Ishikawa (cell line): ENCODE results near the gene EMC10.

Source experiments
- CEBPB ChIP-seq: IDR thresholded peaks from 2 replicates; pipeline ENCODE4 v1.6.1; 2012
- CREB1 ChIP-seq: IDR thresholded peaks from 2 replicates; pipeline ENCODE4 v1.6.1; 2012; ENCODE audit warnings: low read depth
- EGR1 ChIP-seq: IDR thresholded peaks from 2 replicates; pipeline ENCODE4 v1.6.1; 2012
- EP300 ChIP-seq: IDR thresholded peaks from 2 replicates; pipeline ENCODE4 v1.6.1; 2012; ENCODE audit warnings: borderline replicate concordance
- FOXM1 ChIP-seq: IDR thresholded peaks from 2 replicates; pipeline ENCODE4 v1.6.1; 2012; ENCODE audit warnings: low read depth, borderline replicate concordance
- NFIC ChIP-seq: IDR thresholded peaks from 2 replicates; pipeline ENCODE4 v1.6.1; 2012
- RAD21 ChIP-seq: IDR thresholded peaks from 2 replicates; pipeline ENCODE4 v1.6.1; 2012; ENCODE audit warnings: low read depth
- TAF1 ChIP-seq: IDR thresholded peaks from 2 replicates; pipeline ENCODE4 v1.6.1; 2012; ENCODE audit warnings: low read depth, mild to moderate bottlenecking
- TCF12 ChIP-seq: IDR thresholded peaks from 2 replicates; pipeline ENCODE4 v1.6.1; 2012; ENCODE audit warnings: low read depth
- TEAD4 ChIP-seq: IDR thresholded peaks from 2 replicates; pipeline ENCODE4 v1.6.1; 2012
- USF1 ChIP-seq: IDR thresholded peaks from 2 replicates; pipeline ENCODE4 v1.6.1; 2012
- YY1 ChIP-seq: IDR thresholded peaks from 2 replicates; pipeline ENCODE4 v1.6.1; 2012; ENCODE audit warnings: low read depth
- ZBTB7A ChIP-seq: IDR thresholded peaks from 2 replicates; pipeline ENCODE4 v1.6.1; 2012; ENCODE audit warnings: low read depth
- TF ChIP-seq, protein P1 (sequence below): IDR thresholded peaks from 2 replicates; pipeline ENCODE4 v1.6.1; 2012
- TF ChIP-seq, protein P2 (sequence below): IDR thresholded peaks from 2 replicates; pipeline ENCODE4 v1.6.1; 2012; ENCODE audit warnings: low read depth, mild to moderate bottlenecking

EMC10 gene

DNA sequence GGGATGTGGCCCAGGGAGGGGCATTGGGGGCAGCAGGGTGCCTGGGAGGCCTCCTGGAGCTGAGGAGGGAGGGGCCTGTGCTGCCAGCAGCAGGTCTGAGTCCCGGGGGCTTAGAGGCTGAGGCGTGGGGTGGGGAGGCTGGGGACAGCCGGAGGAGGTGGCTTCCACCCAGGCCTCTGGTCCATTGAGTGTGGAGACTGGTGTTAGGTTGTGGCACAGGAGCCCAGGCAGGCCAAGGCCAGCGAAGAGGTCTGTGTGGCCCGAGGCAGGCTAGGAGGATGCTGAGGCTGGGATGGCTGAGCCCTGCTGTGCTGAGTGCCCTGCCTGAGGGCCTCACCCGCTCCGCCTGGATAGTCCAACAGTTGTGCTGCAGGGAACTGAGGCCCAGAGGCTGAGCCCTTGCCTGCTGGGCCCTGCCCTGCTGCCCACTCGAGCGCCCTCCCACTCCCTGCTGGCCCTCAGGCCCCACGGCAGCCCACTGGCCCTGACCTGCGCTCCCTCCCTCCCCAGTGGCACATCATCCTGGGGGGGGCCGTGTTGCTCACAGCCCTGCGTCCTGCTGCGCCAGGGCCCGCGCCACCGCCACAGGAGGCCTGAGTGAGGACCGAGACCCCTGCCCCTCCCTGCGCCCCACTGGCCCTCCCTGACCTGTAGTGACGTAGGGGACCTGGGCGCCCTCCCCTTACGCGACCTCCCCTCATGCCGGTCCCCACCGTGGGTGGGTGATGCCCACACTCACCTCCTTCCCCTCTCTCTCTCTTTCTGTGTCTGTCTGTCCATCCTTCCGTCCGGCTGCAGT is 5.2 kb downstream of the EMC10 start:
- TF ChIP-seq CEBPB (no peak), TCF12 (no peak), USF1 (no peak), RAD21 (no peak), CREB1 (no peak), NFIC (no peak), EP300 (no peak), FOXM1 (no peak), TEAD4 (no peak)

DNA sequence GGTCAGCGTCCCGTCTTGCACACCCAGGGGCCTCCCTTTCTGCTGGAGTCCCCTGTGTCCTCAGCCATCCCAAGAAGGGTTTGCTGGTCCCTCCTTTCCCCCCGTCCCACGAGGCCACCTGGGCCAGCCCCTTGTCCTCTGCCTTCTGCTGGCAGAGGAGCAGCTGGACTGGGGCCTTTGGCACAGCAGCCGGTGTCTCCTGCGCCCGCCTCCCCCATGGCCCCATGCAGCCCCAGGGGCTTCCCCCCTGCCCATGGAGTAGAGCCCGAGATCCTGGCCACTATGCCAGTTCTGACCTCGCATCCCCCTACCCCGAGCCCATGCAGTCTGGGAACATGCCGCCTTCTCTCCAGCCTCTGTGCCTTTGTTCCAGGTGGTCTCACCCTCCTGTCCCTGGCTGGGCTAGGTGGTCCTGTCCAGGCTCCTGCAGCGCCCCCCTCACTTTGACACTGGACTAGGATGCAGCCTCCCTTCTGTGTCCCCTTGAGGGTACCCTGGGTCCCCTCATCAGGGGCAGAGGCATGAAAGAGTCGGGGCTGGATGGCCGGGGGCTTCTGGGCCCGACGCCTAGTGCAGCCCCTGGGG is 6.1 kb downstream of the EMC10 start:
- TF ChIP-seq NFIC (no peak), ZBTB7A (no peak), EGR1 (no peak), USF1 (no peak), EP300 (no peak), TCF12 (no peak), RAD21 (no peak), FOXM1 (no peak), TEAD4 (no peak), YY1 (no peak), TAF1 (no peak), CEBPB (no peak)
- TF ChIP-seq, protein P1, sequence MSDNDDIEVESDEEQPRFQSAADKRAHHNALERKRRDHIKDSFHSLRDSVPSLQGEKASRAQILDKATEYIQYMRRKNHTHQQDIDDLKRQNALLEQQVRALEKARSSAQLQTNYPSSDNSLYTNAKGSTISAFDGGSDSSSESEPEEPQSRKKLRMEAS: no peak
- TF ChIP-seq, protein P2, sequence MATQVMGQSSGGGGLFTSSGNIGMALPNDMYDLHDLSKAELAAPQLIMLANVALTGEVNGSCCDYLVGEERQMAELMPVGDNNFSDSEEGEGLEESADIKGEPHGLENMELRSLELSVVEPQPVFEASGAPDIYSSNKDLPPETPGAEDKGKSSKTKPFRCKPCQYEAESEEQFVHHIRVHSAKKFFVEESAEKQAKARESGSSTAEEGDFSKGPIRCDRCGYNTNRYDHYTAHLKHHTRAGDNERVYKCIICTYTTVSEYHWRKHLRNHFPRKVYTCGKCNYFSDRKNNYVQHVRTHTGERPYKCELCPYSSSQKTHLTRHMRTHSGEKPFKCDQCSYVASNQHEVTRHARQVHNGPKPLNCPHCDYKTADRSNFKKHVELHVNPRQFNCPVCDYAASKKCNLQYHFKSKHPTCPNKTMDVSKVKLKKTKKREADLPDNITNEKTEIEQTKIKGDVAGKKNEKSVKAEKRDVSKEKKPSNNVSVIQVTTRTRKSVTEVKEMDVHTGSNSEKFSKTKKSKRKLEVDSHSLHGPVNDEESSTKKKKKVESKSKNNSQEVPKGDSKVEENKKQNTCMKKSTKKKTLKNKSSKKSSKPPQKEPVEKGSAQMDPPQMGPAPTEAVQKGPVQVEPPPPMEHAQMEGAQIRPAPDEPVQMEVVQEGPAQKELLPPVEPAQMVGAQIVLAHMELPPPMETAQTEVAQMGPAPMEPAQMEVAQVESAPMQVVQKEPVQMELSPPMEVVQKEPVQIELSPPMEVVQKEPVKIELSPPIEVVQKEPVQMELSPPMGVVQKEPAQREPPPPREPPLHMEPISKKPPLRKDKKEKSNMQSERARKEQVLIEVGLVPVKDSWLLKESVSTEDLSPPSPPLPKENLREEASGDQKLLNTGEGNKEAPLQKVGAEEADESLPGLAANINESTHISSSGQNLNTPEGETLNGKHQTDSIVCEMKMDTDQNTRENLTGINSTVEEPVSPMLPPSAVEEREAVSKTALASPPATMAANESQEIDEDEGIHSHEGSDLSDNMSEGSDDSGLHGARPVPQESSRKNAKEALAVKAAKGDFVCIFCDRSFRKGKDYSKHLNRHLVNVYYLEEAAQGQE: no peak

- no peak for TF ChIP-seq CEBPB
- no peak for TF ChIP-seq TAF1
- no peak for TF ChIP-seq EP300
- TF ChIP-seq ZBTB7A: no peak
- TF ChIP-seq USF1: no peak
- no peak for TF ChIP-seq NFIC
- no peak for TF ChIP-seq RAD21
- no peak for TF ChIP-seq TEAD4
- TF ChIP-seq TCF12: no peak
- TF ChIP-seq CREB1: no peak
- TF ChIP-seq, protein P1: no peak
- no peak for TF ChIP-seq FOXM1
- no peak for TF ChIP-seq EGR1
- TF ChIP-seq, protein P2: no peak
- TF ChIP-seq YY1: no peak
These were observed 6.6 kb downstream of the EMC10 start for GRCh38 chr19:50482916-50483315.

GRCh38 chr19:50485284-50485955 is 9.1 kb downstream of the EMC10 start:
- TF ChIP-seq, protein P1: no peak
- TF ChIP-seq TEAD4: no peak
- no peak for TF ChIP-seq EP300
- no peak for TF ChIP-seq NFIC
- TF ChIP-seq, protein P2: no peak
- TF ChIP-seq TAF1: no peak
- TF ChIP-seq CEBPB: no peak
